ENCODE data around the gene DCLK1.

Gene DCLK1

GRCh38 chr13:35945368-35945767 is 185.8 kb downstream of the DCLK1 start:
- ChIA-PET POLR2A (no interaction called here), CTCF (interaction anchor here (1.4 kb wide), 1 partner anchor 8 kb away, joined by 5 read pairs; no protein-coding TSS in a partner anchor)
- no peak overlapping the region for H3K4me3 ChIP-seq (ENCODE audit: low read depth, low read length)
- no peak for TF ChIP-seq CTCF (IDR thresholded peaks at IDR 0.05; ENCODE audit: insufficient read depth, low read length, missing control alignments)
- DNase-seq (ENCODE audit: low read depth, low spot score), result no peak

GRCh38 chr13:35941374-35941773 is 189.8 kb downstream of the DCLK1 start:
- DNase-seq (ENCODE audit: low read depth, low spot score), result no peak
- TF ChIP-seq CTCF (IDR thresholded peaks at IDR 0.05; ENCODE audit: insufficient read depth, low read length, missing control alignments), result no peak
- CTCF ChIA-PET, result interaction anchor here (0.6 to 1.1 kb wide), 2 partner anchors 13 to 122 kb away, joined by 3 read pairs; no protein-coding TSS in a partner anchor
- H3K4me3 ChIP-seq (ENCODE audit: low read depth, low read length), result no peak overlapping the region
- POLR2A ChIA-PET, result no interaction called here

GRCh38 chr13:35940734-35941133 is 190.4 kb downstream of the DCLK1 start:
- H3K4me3 ChIP-seq (ENCODE audit: low read depth, low read length), result no peak overlapping the region
- no peak for DNase-seq (ENCODE audit: low read depth, low spot score)
- no peak for TF ChIP-seq CTCF (IDR thresholded peaks at IDR 0.05; ENCODE audit: insufficient read depth, low read length, missing control alignments)
- ChIA-PET CTCF (interaction anchor here (1.1 to 1.4 kb wide), 2 partner anchors 14 to 121 kb away, joined by 3 read pairs; no protein-coding TSS in a partner anchor), POLR2A (no interaction called here)

- POLR2A ChIA-PET, result no interaction called here
- DNase-seq (ENCODE audit: low read depth, low spot score), result no peak
- CTCF ChIA-PET, result no interaction called here
- H3K4me3 ChIP-seq (ENCODE audit: low read depth, low read length), result no peak overlapping the region
- TF ChIP-seq CTCF (IDR thresholded peaks at IDR 0.05; ENCODE audit: insufficient read depth, low read length, missing control alignments), result no peak
These were observed 194.8 kb downstream of the DCLK1 start for GRCh38 chr13:35936246-35936978.

GRCh38 chr13:35930665-35931631 is 200.2 kb downstream of the DCLK1 start:
- POLR2A ChIA-PET, result no interaction called here
- DNase-seq (ENCODE audit: low read depth, low spot score), result no peak

More at GRCh38 chr13:35930665-35931631, 200.2 kb downstream of the DCLK1 start:
- CTCF ChIA-PET, result interaction anchor here (1.7 kb wide), 1 partner anchor 418 kb away, joined by 5 read pairs; no protein-coding TSS in a partner anchor
- TF ChIP-seq CTCF (IDR thresholded peaks at IDR 0.05; ENCODE audit: insufficient read depth, low read length, missing control alignments), result no peak
- no peak overlapping the region for H3K4me3 ChIP-seq (ENCODE audit: low read depth, low read length)
